Neutrophil (primary cell): ENCODE measurements around the gene KLF16.
A peak's percentile ranks its signal among the peaks of the same experiment; 100 is the strongest.

Experiments used
- H3K27ac ChIP-seq: fragments of 200-600 bp; sonication (generic); 2 replicates; pipeline ENCODE4 v1.5.1; 2016; ENCODE audit warnings: mild to moderate bottlenecking, moderate library complexity
- H3K27me3 ChIP-seq: fragments of 200-600 bp; sonication (generic); 2 replicates; pipeline ENCODE4 v1.6.0; 2016; ENCODE audit warnings: mild to moderate bottlenecking
- H3K36me3 ChIP-seq: fragments of 200-600 bp; sonication (generic); 2 replicates; pipeline ENCODE4 v1.5.1; 2017
- H3K4me1 ChIP-seq, 2 experiments: fragments of 200-600 bp in 1 of 2; sonication (generic) in 1 of 2; 1 replicate in 1 of 2; 2 replicates in 1 of 2; pipeline versions ENCODE4 v1.5.1 to v1.6.1; 2013 to 2016; ENCODE audit warnings: low read depth in 1 of 2, low read length in 1 of 2, mild to moderate bottlenecking in 1 of 2, moderate library complexity in 1 of 2; ENCODE audit not compliant: control insufficient read depth in 1 of 2, insufficient read depth in 1 of 2
- H3K4me3 ChIP-seq, 2 experiments: fragments of 200-600 bp in 1 of 2; sonication (generic) in 1 of 2; 1 replicate in 1 of 2; 2 replicates in 1 of 2; pipeline ENCODE4 v1.5.1; 2013 to 2016; ENCODE audit warnings: low read depth in 1 of 2, low read length in 1 of 2, mild to moderate bottlenecking in 1 of 2, moderate library complexity in 1 of 2
- H3K9me3 ChIP-seq: fragments of 200-600 bp; sonication (generic); 2 replicates; pipeline ENCODE4 v1.5.1; 2016
- CTCF ChIP-seq: fragments of 200-600 bp; sonication (generic); IDR thresholded peaks from 2 replicates; pipeline ENCODE4 v1.5.1; 2016; ENCODE audit warnings: antibody characterized with exemption

KLF16 gene

GRCh38 chr19:1874554-1875185 is 11.3 kb upstream of the KLF16 start:
- Histone ChIP-seq H3K36me3 (peaks cover 21% of the 10 kb centered on the region), H3K4me1 (peaks cover 27 to 30% of the 10 kb centered on the region in 2 experiments), H3K27ac (peak overlapping the region; percentile 95), H3K4me3 (peak overlapping the region; percentile 90 to 91), H3K9me3 (no peaks in the 10 kb centered on the region), H3K27me3 (no peaks in the 10 kb centered on the region)
- TF ChIP-seq CTCF = no peak

- peak overlapping the region in 1 of 2 experiments; percentile 90 for H3K4me3 ChIP-seq
- peak overlapping the region; percentile 95 for H3K27ac ChIP-seq
- no peaks in the 10 kb centered on the region for H3K27me3 ChIP-seq
- H3K9me3 ChIP-seq = no peaks in the 10 kb centered on the region
- H3K36me3 ChIP-seq = peaks cover 18% of the 10 kb centered on the region
- TF ChIP-seq CTCF = no peak
- peaks cover 27 to 30% of the 10 kb centered on the region in 2 experiments for H3K4me1 ChIP-seq
These were observed 10.4 kb upstream of the KLF16 start for GRCh38 chr19:1873524-1874473.

- H3K4me3 ChIP-seq = no peak overlapping the region
- no peak overlapping the region for H3K27ac ChIP-seq
- peaks cover 13% of the 10 kb centered on the region for H3K36me3 ChIP-seq
- H3K9me3 ChIP-seq = no peaks in the 10 kb centered on the region
- no peaks in the 10 kb centered on the region for H3K27me3 ChIP-seq
- peaks cover 27 to 30% of the 10 kb centered on the region in 2 experiments for H3K4me1 ChIP-seq
- TF ChIP-seq CTCF = no peak
These were observed 9.6 kb upstream of the KLF16 start for GRCh38 chr19:1872807-1873523.

- H3K27ac ChIP-seq = no peak overlapping the region
- H3K4me1 ChIP-seq = peaks cover 26 to 27% of the 10 kb centered on the region in 2 experiments
- H3K36me3 ChIP-seq = peaks cover 13% of the 10 kb centered on the region
- H3K9me3 ChIP-seq = no peaks in the 10 kb centered on the region
- H3K27me3 ChIP-seq = no peaks in the 10 kb centered on the region
- no peak overlapping the region for H3K4me3 ChIP-seq
- no peak for TF ChIP-seq CTCF
These were observed 8.3 kb upstream of the KLF16 start for GRCh38 chr19:1871630-1872029.

GRCh38 chr19:1871140-1871597 is 7.8 kb upstream of the KLF16 start:
- Histone ChIP-seq H3K36me3 (peaks cover 13% of the 10 kb centered on the region), H3K9me3 (no peaks in the 10 kb centered on the region), H3K27me3 (no peaks in the 10 kb centered on the region), H3K27ac (no peak overlapping the region), H3K4me1 (peaks cover 22% of the 10 kb centered on the region in 2 experiments), H3K4me3 (no peak overlapping the region)
- no peak for TF ChIP-seq CTCF
